HG03039 (cell line): Measurements from ENCODE around the gene TECPR1.

ENCODE experiments used
- ATAC-seq: cut with Tn5 transposase; IDR thresholded peaks from one replicate; pipeline ENCODE4 v1.9.1; 2021; ENCODE audit warnings: mild to moderate bottlenecking, moderate library complexity; ENCODE audit not compliant: unreplicated experiment

The TECPR1 gene

DNA sequence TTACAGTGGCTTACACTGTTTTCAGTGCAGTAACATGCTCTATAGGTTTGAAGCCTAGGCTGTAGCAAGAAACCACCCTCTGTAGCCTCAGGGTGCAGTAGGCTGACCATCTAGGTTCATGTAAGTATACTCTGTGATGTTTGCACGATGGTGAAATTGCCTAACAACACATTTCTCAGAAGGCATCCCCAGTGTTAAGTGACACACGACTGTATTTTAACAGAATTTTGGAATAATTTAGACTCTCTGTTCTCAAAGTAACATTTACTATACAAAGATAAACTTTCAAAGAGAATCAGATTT lies 85.4 kb downstream of the TECPR1 start:
- no peak for ATAC-seq

GRCh38 chr7:98165827-98166667 lies 86.0 kb downstream of the TECPR1 start:
- ATAC-seq = no peak
